ENCODE data around the gene NDRG3.

DNA sequence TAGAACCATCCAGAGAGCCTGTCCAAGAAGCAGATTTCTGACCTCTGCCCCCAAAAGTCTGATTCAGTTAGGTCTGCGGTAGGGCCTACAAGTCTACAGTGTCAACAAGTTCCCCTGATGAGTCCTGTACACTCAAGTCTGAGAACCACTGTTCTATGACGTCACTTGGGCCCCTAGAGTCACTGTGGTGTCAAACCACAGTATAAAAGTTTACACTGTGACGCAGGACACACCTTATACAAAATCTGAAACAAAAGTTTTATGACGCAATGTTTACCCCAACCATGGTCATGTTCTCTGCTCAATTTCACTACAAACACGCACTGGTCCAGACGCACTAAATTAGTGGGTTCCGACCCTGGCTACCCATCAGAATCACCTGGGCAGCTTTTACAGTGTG is 117.8 kb downstream of the NDRG3 start:
- TF ChIP-seq ZNF274 (IDR thresholded peaks at IDR 0.05; ENCODE audit: low read depth, low read length) (no peak), YY1 (IDR thresholded peaks at IDR 0.05; ENCODE audit: insufficient read depth, insufficient read length) (no peak)

Data from NT2/D1 (cell line).